GM12872 (cell line): ENCODE measurements around the gene ZNF319.

Experiments used
- TF ChIP-seq, protein P1 (sequence below): IDR thresholded peaks from 3 replicates; pipeline ENCODE4 v1.5.1; 2011; ENCODE audit warnings: low read depth, mild to moderate bottlenecking, low read length, moderate library complexity; ENCODE audit not compliant: insufficient read depth

The ZNF319 gene

DNA sequence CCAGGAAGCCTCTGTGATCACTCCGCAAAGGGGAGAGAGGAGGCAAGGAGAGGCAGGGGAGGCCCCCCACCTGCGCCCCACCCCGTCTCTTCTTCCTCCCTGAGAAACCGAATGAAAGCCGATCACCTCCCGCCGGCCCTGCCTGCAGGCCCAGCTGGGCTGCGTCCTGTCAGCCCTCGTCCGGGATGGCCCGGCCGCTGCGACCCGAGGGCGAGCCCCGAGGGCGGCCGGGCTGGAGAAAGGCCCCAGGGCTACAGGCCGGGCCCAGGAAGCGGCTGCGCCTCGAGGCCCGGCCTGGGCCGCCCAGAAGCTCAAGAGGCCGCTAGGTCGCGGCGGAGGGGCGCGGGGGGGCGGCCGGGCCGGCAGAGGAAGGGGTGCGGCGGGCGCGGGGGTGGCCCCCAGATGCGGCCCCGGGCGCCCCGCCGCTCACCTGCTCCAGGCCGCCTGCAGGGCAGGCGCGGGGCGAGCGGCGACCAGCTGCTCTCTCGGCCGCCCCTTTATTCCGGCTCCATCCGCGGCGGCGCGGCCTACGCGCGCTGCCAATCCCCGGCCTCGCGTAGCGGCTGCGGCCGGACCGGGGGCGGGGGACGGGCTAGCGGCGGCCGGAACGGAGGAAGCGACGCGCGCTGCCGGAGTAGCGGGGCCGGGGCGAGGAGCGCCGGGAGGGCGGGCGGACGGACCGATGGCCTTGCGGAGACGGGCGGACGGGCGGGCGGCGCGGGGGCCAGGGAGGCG lies at the start of gene ZNF319:
Gene ZNF319, minus strand, starts transcription at position 702 of the 735 bp plus-strand sequence. CDS start 2,407 bp downstream, outside the sequence.
- TF ChIP-seq, protein P1, sequence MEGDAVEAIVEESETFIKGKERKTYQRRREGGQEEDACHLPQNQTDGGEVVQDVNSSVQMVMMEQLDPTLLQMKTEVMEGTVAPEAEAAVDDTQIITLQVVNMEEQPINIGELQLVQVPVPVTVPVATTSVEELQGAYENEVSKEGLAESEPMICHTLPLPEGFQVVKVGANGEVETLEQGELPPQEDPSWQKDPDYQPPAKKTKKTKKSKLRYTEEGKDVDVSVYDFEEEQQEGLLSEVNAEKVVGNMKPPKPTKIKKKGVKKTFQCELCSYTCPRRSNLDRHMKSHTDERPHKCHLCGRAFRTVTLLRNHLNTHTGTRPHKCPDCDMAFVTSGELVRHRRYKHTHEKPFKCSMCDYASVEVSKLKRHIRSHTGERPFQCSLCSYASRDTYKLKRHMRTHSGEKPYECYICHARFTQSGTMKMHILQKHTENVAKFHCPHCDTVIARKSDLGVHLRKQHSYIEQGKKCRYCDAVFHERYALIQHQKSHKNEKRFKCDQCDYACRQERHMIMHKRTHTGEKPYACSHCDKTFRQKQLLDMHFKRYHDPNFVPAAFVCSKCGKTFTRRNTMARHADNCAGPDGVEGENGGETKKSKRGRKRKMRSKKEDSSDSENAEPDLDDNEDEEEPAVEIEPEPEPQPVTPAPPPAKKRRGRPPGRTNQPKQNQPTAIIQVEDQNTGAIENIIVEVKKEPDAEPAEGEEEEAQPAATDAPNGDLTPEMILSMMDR, result no peak

DNA sequence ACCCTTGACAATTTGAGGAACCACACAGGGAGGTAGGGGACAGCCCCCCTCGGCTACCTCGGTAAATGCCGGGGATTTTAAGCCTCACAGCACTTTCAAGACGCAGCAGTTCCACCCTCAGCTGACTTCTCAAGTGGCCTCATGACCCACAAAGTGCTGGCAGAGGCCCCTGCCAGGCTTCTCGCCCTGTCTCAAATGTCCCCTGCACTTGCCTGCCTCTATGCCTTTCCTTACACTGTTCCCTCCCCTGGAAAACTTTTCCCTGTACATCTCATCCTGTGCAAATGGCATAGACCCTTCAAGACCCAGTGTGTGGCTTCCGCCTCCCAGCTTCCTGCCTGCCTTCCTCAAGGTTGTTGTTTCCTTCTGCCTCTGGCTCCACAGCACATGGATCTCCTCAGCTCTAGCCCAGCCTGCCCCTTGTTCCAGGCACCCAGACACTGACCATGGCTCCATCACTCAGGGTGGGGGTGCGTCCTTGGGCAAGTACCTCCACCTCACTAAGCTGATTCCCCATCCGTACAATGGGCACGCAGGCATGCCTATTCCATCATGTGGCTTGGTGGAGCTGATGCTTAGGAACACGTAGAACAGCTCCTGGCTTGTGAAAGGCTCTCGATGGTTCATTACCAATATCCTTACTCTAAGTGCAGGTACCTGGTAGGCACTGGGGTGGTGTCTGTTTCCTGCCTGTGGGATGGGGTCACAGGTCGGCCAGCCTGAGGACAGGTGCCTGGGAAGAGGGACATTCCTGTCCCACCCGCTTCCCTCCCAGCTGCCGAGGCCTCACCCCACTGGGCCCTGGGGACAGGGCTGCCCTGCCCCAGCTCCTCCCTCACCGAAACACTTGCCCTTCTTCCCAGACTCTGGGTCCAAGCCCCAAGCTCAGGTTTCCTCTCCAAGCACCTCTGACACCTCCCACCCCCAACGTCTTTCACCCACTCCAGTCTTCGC lies 49.0 kb upstream of the ZNF319 start:
- TF ChIP-seq, protein P1, result no peak

DNA sequence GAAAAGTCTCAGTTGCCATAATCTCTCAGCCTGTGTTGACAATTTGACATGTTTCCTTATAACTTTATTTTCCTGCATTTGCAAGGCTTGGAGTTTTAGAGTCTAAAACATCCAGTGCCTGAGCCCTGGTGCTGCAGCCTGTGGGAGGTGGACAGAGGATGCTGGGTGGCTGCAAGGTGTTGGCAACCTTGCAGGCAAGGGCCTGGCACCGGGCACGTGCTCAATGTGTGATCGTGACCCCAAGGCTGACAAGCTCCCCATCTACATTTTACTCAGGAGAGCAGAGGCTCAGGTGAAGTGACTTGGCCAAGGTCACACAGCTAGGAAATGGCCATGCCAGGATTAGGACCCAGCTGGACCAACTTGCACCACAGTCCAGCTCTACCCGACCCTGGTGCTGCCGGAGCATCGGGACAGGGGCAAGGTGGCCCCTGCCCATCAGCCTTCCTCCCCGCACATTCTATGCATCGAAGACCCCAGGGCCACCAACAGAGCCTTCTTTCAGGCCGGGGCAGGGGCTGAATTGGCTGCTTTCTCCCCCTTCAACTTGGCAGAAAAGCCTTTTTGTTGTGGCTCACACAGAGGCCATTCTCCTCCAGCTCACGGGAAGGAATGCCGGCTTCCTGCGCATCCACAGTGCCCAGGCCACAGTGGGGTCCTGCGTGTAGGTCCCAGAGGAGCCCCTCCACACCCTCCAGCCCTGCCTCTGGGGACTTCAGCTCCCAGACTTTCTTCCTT lies 48.2 kb upstream of the ZNF319 start:
- TF ChIP-seq, protein P1, result no peak

DNA sequence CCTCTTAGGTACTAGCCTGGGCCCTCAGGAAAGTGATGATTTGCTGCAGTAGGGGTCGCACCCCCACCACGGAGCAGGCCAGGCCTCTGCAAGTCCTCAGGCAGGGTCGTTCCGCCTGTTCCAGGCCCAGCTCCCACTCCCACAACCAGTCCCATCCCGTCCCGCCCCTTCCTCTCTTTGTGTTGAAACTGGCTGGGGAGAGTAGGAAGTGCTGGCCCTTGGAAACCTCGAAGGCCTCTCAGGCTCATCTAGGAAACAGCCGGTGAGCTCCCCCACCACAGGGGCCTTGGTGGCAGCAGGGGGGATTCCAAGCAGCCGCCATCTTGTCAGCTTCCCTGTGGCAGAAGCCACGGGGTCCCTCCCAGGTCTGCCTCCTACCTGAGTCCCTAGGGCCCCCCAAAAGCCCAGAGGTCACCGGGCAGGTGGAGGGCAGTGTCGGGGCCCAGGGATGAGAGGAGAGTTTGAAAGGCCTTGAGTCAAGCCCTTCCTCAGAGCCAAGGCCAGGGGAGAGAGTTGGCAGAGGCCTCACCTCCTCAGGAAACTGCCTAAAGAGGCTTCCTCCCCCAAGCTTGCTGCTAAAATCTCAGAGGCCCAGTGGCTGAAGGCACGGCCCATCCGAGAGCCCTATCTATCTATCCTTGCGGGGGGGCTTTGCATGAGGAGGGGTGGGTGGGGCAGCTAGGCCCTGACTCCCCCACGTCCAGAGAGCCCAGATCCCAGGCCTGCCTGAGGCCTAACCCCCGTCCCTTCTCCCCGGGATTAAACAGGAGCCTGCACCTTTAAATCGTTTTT lies 47.3 kb upstream of the ZNF319 start:
- TF ChIP-seq, protein P1, result no peak

DNA sequence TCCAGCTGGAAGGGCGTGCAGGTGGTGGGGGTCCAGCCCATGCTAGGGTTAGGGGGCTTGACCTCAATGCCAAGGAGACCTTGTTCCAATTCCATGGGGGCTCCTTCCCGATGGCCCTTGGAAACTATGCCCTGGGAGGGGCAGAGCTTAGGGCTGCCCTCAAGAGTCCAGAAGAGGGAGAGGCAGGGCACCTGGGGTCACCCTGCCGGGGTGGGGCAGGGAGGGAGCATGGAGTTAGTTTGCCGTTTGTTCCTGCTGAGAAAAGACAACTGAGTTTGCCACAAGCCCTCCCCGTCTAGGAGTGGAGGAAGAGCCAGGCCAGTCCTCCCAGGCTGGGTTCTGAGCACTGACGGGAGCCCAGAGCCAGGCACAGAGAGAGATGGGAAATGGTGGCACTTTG lies 46.5 kb upstream of the ZNF319 start:
- TF ChIP-seq, protein P1, result no peak

DNA sequence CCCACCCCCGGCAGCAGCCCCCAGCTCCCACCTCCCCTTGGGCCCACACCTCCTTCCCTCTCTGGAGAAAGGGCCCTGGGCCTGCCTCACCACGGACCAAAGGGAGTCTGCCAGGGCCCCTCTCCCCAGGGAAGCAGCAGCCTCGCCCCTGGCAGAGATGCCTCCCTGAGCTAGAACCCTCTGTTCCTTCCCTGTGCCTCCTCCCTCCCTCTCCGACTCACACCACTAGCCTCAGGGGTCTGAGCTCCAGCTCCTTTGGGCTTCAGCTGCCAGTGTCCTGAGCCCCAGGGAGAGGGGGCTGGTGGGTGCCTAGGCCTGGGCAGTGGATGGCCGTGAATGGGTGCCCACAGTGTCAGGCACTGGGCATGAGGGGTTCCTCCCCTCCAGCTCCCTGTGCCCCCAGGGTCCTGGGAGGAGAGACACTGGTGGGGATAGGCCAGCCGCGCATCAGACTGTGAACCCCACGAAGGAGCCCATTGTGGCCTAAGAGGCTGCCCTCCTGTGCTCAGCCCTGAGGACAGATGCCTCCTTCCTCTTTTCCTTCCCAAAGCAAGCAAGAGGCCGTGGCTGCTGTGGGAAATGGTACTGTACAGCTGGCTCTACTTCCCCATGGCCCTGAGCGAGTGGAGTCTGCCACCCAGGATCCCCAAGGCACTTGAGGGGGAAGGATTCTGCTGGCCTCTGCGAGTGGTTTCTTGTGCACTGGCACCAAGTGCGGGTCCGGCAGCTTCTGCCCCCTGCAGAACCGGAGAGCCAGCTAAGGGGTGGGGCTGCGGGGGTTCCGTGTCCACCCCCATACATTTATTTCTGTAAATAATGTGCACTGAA lies 45.8 kb upstream of the ZNF319 start:
- TF ChIP-seq, protein P1, result no peak
